Measurements from ENCODE around the gene RTL10.

RTL10 gene

GRCh38 chr22:19875531-19876313, 21.0 kb upstream of the RTL10 start (continued):
- TF ChIP-seq ZNF510 (tag by site-specific recombination; IDR thresholded peaks at IDR 0.05; ENCODE audit: insufficient replicate concordance) (no peak), SP7 (tag by site-specific recombination; IDR thresholded peaks at IDR 0.05) (no peak), MZF1 (tag by site-specific recombination; IDR thresholded peaks at IDR 0.05; ENCODE audit: borderline replicate concordance) (no peak), ZNF571 (tag by site-specific recombination; IDR thresholded peaks at IDR 0.05) (no peak), ZNF76 (tag by site-specific recombination; IDR thresholded peaks at IDR 0.05; ENCODE audit: borderline replicate concordance, low read depth) (no peak), ZNF610 (tag by site-specific recombination; IDR thresholded peaks at IDR 0.05; ENCODE audit: borderline replicate concordance) (no peak), BCL11A (tag by site-specific recombination; IDR thresholded peaks at IDR 0.05; ENCODE audit: low read depth) (peak; percentile 82), ZNF629 (tag by site-specific recombination; IDR thresholded peaks at IDR 0.05) (peak; percentile 56), ZNF48 (tag by site-specific recombination; IDR thresholded peaks at IDR 0.05) (no peak), ZBTB44 (tag by site-specific recombination; IDR thresholded peaks at IDR 0.05) (no peak), ZFP69B (tag by site-specific recombination; IDR thresholded peaks at IDR 0.05) (peak; percentile 43; the same call in 1 of the 2 replicates), ZNF830 (tag by site-specific recombination; IDR thresholded peaks at IDR 0.05; ENCODE audit: low read depth) (no peak), ZNF558 (tag by site-specific recombination; IDR thresholded peaks at IDR 0.05) (no peak), ZNF341 (tag by site-specific recombination; IDR thresholded peaks at IDR 0.05; ENCODE audit: low read depth) (no peak), WT1 (tag by site-specific recombination; IDR thresholded peaks at IDR 0.05) (peak; percentile 61), ZBTB49 (tag by site-specific recombination; IDR thresholded peaks at IDR 0.05; ENCODE audit: low read depth) (no peak), IKZF3 (tag by site-specific recombination; IDR thresholded peaks at IDR 0.05) (peak; percentile 45; the same call in 1 of the 2 replicates), ZBTB21 (tag by site-specific recombination; IDR thresholded peaks at IDR 0.05) (no peak), ZNF324 (tag by site-specific recombination; IDR thresholded peaks at IDR 0.05) (no peak), MEIS1 (CRISPR knock-in tag; IDR thresholded peaks at IDR 0.05; ENCODE audit: borderline replicate concordance) (no peak), ZNF544 (tag by site-specific recombination; IDR thresholded peaks at IDR 0.05) (no peak), BCL6B (tag by site-specific recombination; IDR thresholded peaks at IDR 0.05) (no peak), ZNF518A (tag by site-specific recombination; conservative IDR thresholded peaks at IDR 0.05; ENCODE audit: low read depth) (no peak), ZBTB11 (tag by site-specific recombination; conservative IDR thresholded peaks at IDR 0.05; ENCODE audit: low read depth) (no peak), ZIC2 (tag by site-specific recombination; IDR thresholded peaks at IDR 0.05) (peak; percentile 86), KLF10 (tag by site-specific recombination; IDR thresholded peaks at IDR 0.05) (0 out of 2 replicates have a peak, but pooled peaks have one; percentile 23)
